Vagina (tissue), 2 donors: ENCODE results near the gene DOCK1. TPM values are rescaled to one million over a fixed set of nuclear protein-coding genes. Genes with fewer than 3 reads are reported as not detected.

Experiments
- DNase-seq, 2 donors: peaks; one replicate each; pipeline ENCODE4 v3.0.0-alpha.2; 2017; ENCODE audit errors: extremely low spot score in 2 of 2
- H3K27ac ChIP-seq: fragments of 200-600 bp; sonication (generic); one replicate; pipeline ENCODE4 v1.5.1; 2019
- H3K27me3 ChIP-seq: fragments of 200-600 bp; sonication (generic); one replicate; pipeline ENCODE4 v1.5.1; 2019
- H3K36me3 ChIP-seq, 2 donors: fragments of 200-600 bp; sonication (generic); one replicate each; pipeline ENCODE4 v1.5.1; 2017 to 2019
- H3K4me1 ChIP-seq: fragments of 200-600 bp; sonication (generic); one replicate; pipeline ENCODE4 v1.5.1; 2019
- H3K4me3 ChIP-seq, 2 donors: fragments of 200-600 bp; sonication (generic); 1 replicate in 1 of 2; 2 replicates in 1 of 2; pipeline ENCODE4 v1.5.1; 2016 to 2019
- H3K9me3 ChIP-seq: fragments of 200-600 bp; sonication (generic); one replicate; pipeline ENCODE4 v1.5.1; 2019
- POLR2A ChIP-seq, 2 donors: fragments of 450-650 bp; IDR thresholded peaks; one replicate each; pipeline ENCODE4 v1.6.1; 2017; ENCODE audit warnings: antibody characterized with exemption in 2 of 2, mild to moderate bottlenecking in 2 of 2, moderate library complexity in 2 of 2
- POLR2AphosphoS5 ChIP-seq, 2 donors: sonication (generic); formaldehyde crosslinking; IDR thresholded peaks; one replicate each; pipeline ENCODE4 v1.9.0; 2017; ENCODE audit warnings: antibody characterized with exemption in 2 of 2, mild to moderate bottlenecking in 2 of 2, low read depth in 1 of 2; ENCODE audit not compliant: insufficient read depth in 1 of 2
- intact Hi-C: fragments of 100-400 bp; cut with DNase I; formaldehyde crosslinking; loops from one replicate; pipeline ENCODE4 v1.15.1; 2023
- total RNA-seq: library from RNA; depleted of rRNA; stranded (reverse); fragments of >200 nt; gene quantifications from one replicate; pipeline ENCODE4 v1.2.3, GENCODE V29; 2016
- TF ChIP-seq, protein P1 (sequence below), 3 experiments: fragments of 450-650 bp in 2 of 3; fragments of 200-600 bp in 1 of 3; sonication (generic) in 1 of 3; IDR thresholded peaks; one replicate each; pipeline ENCODE4 v1.5.1; 2017 to 2019; ENCODE audit warnings: antibody characterized with exemption in 3 of 3, mild to moderate bottlenecking in 2 of 3, moderate library complexity in 2 of 3

DOCK1 gene
- total RNA-seq, 1 donor from 2014 or later: 64.6 TPM

GRCh38 chr10:127133672-127134500 lies 228.7 kb downstream of the DOCK1 start:
- Histone ChIP-seq H3K4me1 (no peaks in the 10 kb centered on the region), H3K36me3 (peaks cover 0 to 6% of the 10 kb centered on the region in 2 donors), H3K9me3 (no peaks in the 10 kb centered on the region), H3K4me3 (no peak overlapping the region), H3K27ac (no peak overlapping the region), H3K27me3 (no peaks in the 10 kb centered on the region)
- DNase-seq: no peak
- intact Hi-C loops: no loop called here
- TF ChIP-seq POLR2AphosphoS5 (IDR thresholded peaks at IDR 0.05; ENCODE audit: insufficient read depth in 1 of 2, low read depth in 1 of 2): no peak
- TF ChIP-seq, protein P1, sequence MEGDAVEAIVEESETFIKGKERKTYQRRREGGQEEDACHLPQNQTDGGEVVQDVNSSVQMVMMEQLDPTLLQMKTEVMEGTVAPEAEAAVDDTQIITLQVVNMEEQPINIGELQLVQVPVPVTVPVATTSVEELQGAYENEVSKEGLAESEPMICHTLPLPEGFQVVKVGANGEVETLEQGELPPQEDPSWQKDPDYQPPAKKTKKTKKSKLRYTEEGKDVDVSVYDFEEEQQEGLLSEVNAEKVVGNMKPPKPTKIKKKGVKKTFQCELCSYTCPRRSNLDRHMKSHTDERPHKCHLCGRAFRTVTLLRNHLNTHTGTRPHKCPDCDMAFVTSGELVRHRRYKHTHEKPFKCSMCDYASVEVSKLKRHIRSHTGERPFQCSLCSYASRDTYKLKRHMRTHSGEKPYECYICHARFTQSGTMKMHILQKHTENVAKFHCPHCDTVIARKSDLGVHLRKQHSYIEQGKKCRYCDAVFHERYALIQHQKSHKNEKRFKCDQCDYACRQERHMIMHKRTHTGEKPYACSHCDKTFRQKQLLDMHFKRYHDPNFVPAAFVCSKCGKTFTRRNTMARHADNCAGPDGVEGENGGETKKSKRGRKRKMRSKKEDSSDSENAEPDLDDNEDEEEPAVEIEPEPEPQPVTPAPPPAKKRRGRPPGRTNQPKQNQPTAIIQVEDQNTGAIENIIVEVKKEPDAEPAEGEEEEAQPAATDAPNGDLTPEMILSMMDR (IDR thresholded peaks at IDR 0.05): no peak
- no peak for TF ChIP-seq POLR2A (IDR thresholded peaks at IDR 0.05)

DNA sequence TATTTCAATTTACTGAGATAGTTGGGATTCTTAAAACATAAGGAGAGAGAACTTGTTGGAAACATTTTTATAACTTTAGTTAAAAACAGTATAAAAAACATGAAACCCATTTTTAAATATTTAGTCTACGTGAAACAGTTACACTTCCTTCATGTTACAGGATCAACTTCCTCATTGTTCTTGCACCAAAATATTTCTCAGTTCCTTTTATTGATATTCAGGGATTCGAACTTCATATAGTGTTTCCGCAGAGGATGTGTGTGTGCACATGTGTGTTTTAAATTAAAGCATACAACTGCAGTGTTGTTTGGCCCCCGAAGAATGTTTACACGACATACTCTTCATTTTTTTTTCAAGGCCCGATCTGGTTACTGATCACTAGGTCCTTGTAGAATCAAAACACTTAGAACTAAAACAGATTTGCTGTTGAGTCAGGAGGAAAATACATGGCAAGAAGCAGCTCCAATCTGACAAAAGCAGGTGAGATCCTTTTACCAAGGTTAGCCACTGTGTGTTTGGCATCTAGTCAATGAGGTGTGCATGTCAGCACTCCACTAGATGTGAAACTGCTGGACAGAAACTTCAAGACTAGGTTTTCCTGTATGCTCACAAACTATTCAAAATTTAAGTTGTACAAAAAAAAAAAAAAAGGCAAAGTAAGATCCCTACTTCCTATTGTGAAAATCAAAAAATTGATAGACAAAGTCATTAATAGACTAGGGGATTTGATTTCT lies 230.8 kb downstream of the DOCK1 start:
- DNase-seq: no peak
- intact Hi-C loops: no loop called here
- no peak for TF ChIP-seq POLR2AphosphoS5 (IDR thresholded peaks at IDR 0.05; ENCODE audit: insufficient read depth in 1 of 2, low read depth in 1 of 2)
- no peak for TF ChIP-seq POLR2A (IDR thresholded peaks at IDR 0.05)
- TF ChIP-seq, protein P1 (IDR thresholded peaks at IDR 0.05): no peak
- Histone ChIP-seq H3K27me3 (no peaks in the 10 kb centered on the region), H3K9me3 (no peaks in the 10 kb centered on the region), H3K4me1 (no peaks in the 10 kb centered on the region), H3K27ac (no peak overlapping the region), H3K4me3 (no peak overlapping the region), H3K36me3 (peaks cover 0 to 8% of the 10 kb centered on the region in 2 donors)

- no peaks in the 10 kb centered on the region for H3K9me3 ChIP-seq
- no peaks in the 10 kb centered on the region for H3K27me3 ChIP-seq
- no peaks in the 10 kb centered on the region for H3K4me1 ChIP-seq
- intact Hi-C loops: no loop called here
- H3K4me3 ChIP-seq: no peak overlapping the region
- DNase-seq: no peak
- no peak overlapping the region for H3K27ac ChIP-seq
- peaks cover 0 to 8% of the 10 kb centered on the region in 2 donors for H3K36me3 ChIP-seq
- TF ChIP-seq, protein P1 (IDR thresholded peaks at IDR 0.05): no peak
- no peak for TF ChIP-seq POLR2A (IDR thresholded peaks at IDR 0.05)
- no peak for TF ChIP-seq POLR2AphosphoS5 (IDR thresholded peaks at IDR 0.05; ENCODE audit: insufficient read depth in 1 of 2, low read depth in 1 of 2)
These were observed 232.2 kb downstream of the DOCK1 start for GRCh38 chr10:127137391-127137790.

GRCh38 chr10:127142136-127142535 lies 236.9 kb downstream of the DOCK1 start:
- peaks cover 0 to 8% of the 10 kb centered on the region in 2 donors for H3K36me3 ChIP-seq

More at GRCh38 chr10:127142136-127142535, 236.9 kb downstream of the DOCK1 start:
- DNase-seq: peak in 1 of 2 donors; percentile 32
- TF ChIP-seq POLR2AphosphoS5 (IDR thresholded peaks at IDR 0.05; ENCODE audit: insufficient read depth in 1 of 2, low read depth in 1 of 2) (no peak), POLR2A (IDR thresholded peaks at IDR 0.05) (no peak)
- TF ChIP-seq, protein P1 (IDR thresholded peaks at IDR 0.05): no peak
- H3K4me1 ChIP-seq: no peaks in the 10 kb centered on the region
- no peaks in the 10 kb centered on the region for H3K9me3 ChIP-seq
- intact Hi-C loops: no loop called here
- no peak overlapping the region for H3K4me3 ChIP-seq
- H3K27ac ChIP-seq: no peak overlapping the region
- no peaks in the 10 kb centered on the region for H3K27me3 ChIP-seq
